Gastrocnemius medialis (tissue), 4 donors: ENCODE measurements around the gene SLC25A15. TPM values are rescaled to one million over a fixed set of nuclear protein-coding genes. Genes with fewer than 3 reads are reported as not detected.

Experiments used
- ATAC-seq, 2 donors: fragments of 150-250 bp; one replicate each; pipeline ENCODE4 v1.9.1; 2016
- DNase-seq, 2 donors: peaks; one replicate each; pipeline ENCODE4 v3.0.0-alpha.2; 2019
- H3K27ac ChIP-seq, 4 donors: fragments of 200-600 bp; sonication (generic); 1 replicate in 1 of 4; 2 replicates in 3 of 4; pipeline ENCODE4 v1.5.1; 2016 to 2018; ENCODE audit warnings: mild to moderate bottlenecking in 2 of 4, moderate library complexity in 1 of 4
- H3K27me3 ChIP-seq, 3 donors: fragments of 200-600 bp; sonication (generic) in 2 of 3; 1 replicate in 1 of 3; 2 replicates in 2 of 3; pipeline versions ENCODE4 v1.5.1 to v1.6.0; 2016 to 2019; ENCODE audit warnings: mild to moderate bottlenecking in 1 of 3, moderate library complexity in 1 of 3
- H3K36me3 ChIP-seq, 2 donors: fragments of 200-600 bp; sonication (generic) in 1 of 2; one replicate each; pipeline ENCODE4 v1.5.1; 2017 to 2018
- H3K4me1 ChIP-seq, 2 donors: fragments of 200-600 bp; sonication (generic) in 1 of 2; one replicate each; pipeline ENCODE4 v1.5.1; 2016 to 2017; ENCODE audit warnings: mild to moderate bottlenecking in 2 of 2
- H3K4me3 ChIP-seq, 4 donors: fragments of 200-600 bp; sonication (generic) in 3 of 4; 1 replicate in 1 of 4; 2 replicates in 3 of 4; pipeline ENCODE4 v1.5.1; 2016 to 2019; ENCODE audit warnings: mild to moderate bottlenecking in 2 of 4
- H3K9me3 ChIP-seq, 3 donors: fragments of 200-600 bp; sonication (generic) in 2 of 3; 1 replicate in 1 of 3; 2 replicates in 2 of 3; pipeline ENCODE4 v1.5.1; 2016 to 2019
- CTCF ChIP-seq, 5 experiments: fragments of 450-650 bp in 3 of 5; fragments of 200-600 bp in 2 of 5; sonication (generic) in 2 of 5; IDR thresholded peaks in 4 of 5; conservative IDR thresholded peaks in 1 of 5; 1 replicate in 4 of 5; 2 replicates in 1 of 5; pipeline ENCODE4 v1.5.1; 2016 to 2019; ENCODE audit warnings: antibody characterized with exemption in 5 of 5, mild to moderate bottlenecking in 3 of 5, moderate library complexity in 3 of 5
- POLR2A ChIP-seq, 2 donors: fragments of 450-650 bp; IDR thresholded peaks; one replicate each; pipeline ENCODE4 v1.6.1; 2017; ENCODE audit warnings: antibody characterized with exemption in 2 of 2, mild to moderate bottlenecking in 2 of 2, moderate library complexity in 2 of 2
- in situ Hi-C, 4 donors: fragments of 200-750 bp; cut with MboI; loops; one replicate each; pipeline versions ENCODE4 v1.15.0 to v1.8.0; 2017; ENCODE audit warnings: low sequenced_read_pairs in 4 of 4
- intact Hi-C: fragments of 100-400 bp; cut with DNase I; formaldehyde crosslinking; loops from one replicate; pipeline ENCODE4 v1.15.1; 2023; ENCODE audit warnings: low total_unique reads
- total RNA-seq, 4 donors: library from RNA; depleted of rRNA; stranded (reverse); fragments of >200 nt; gene quantifications; one replicate each; pipeline versions ENCODE4 v1.1.0 to v1.2.3, GENCODE V29; 2016

SLC25A15 gene
- total RNA-seq, 4 donors from 2014 or later, result 4.3 to 19.3 (median 11.0) TPM

- intact Hi-C loops, result loop anchor here (2.0 to 5.0 kb wide), 3 partner anchors 19 to 363 kb away; partner anchors contain the start of genes KBTBD6, SLC25A15 and WBP4
Observed at GRCh38 chr13:40769970-40770369, 19.4 kb upstream of the SLC25A15 start.

GRCh38 chr13:40770609-40770933 is 18.8 kb upstream of the SLC25A15 start:
- in situ Hi-C loops (no loop called here), intact Hi-C loops (loop anchor here (2.0 to 5.0 kb wide), 3 partner anchors 18 to 362 kb away; partner anchors contain the start of genes KBTBD6, SLC25A15 and WBP4)
- Histone ChIP-seq H3K4me3 (peak overlapping the region; percentile 74 to 95 (median 90)), H3K9me3 (no peaks in the 10 kb centered on the region), H3K36me3 (peaks cover 0 to 5% of the 10 kb centered on the region in 2 donors), H3K4me1 (peaks cover 12 to 23% of the 10 kb centered on the region in 2 donors), H3K27ac (peak overlapping the region; percentile 77 to 93 (median 90)), H3K27me3 (no peaks in the 10 kb centered on the region)
- ATAC-seq, result peak in 1 of 2 donors; percentile 59
- no peak for DNase-seq
- TF ChIP-seq CTCF (IDR thresholded peaks at IDR 0.05 in 4 of 5, conservative IDR thresholded peaks at IDR 0.05 in 1 of 5) (no peak), POLR2A (IDR thresholded peaks at IDR 0.05) (no peak)

More at GRCh38 chr13:40769970-40770369, 19.4 kb upstream of the SLC25A15 start:
- H3K27ac ChIP-seq, result peak overlapping the region in 3 of 4 donors; percentile 89 to 93 (median 91)
- H3K27me3 ChIP-seq, result no peaks in the 10 kb centered on the region
- peaks cover 12 to 23% of the 10 kb centered on the region in 2 donors for H3K4me1 ChIP-seq
- H3K4me3 ChIP-seq, result peak overlapping the region; percentile 74 to 95 (median 90)
- ATAC-seq, result no peak
- in situ Hi-C loops, result no loop called here
- TF ChIP-seq POLR2A (IDR thresholded peaks at IDR 0.05) (no peak), CTCF (IDR thresholded peaks at IDR 0.05 in 4 of 5, conservative IDR thresholded peaks at IDR 0.05 in 1 of 5) (no peak)
- DNase-seq, result no peak
- H3K9me3 ChIP-seq, result no peaks in the 10 kb centered on the region
- peaks cover 0 to 6% of the 10 kb centered on the region in 2 donors for H3K36me3 ChIP-seq

- intact Hi-C loops, result loop anchor here (2.0 to 5.0 kb wide), 3 partner anchors 18 to 362 kb away; partner anchors contain the start of genes KBTBD6, SLC25A15 and WBP4
- peak within 1 kb of the TSS; percentile 77 to 93 (median 90) for H3K27ac ChIP-seq
- peak; percentile 93 to 97 for ATAC-seq
- peak; percentile 89 to 94 for DNase-seq
- H3K9me3 ChIP-seq, result no peaks in the 10 kb centered on the region
- H3K4me3 ChIP-seq, result peak within 1 kb of the TSS; percentile 74 to 95 (median 90)
- in situ Hi-C loops, result no loop called here
- TF ChIP-seq CTCF (IDR thresholded peaks at IDR 0.05 in 4 of 5, conservative IDR thresholded peaks at IDR 0.05 in 1 of 5) (peak in 2 of 5 experiments; percentile 11 to 30), POLR2A (IDR thresholded peaks at IDR 0.05) (peak; percentile 55 to 61)
- no peaks in the 10 kb centered on the region for H3K27me3 ChIP-seq
- peaks cover 0 to under 1% of the 10 kb centered on the region in 2 donors for H3K36me3 ChIP-seq
- H3K4me1 ChIP-seq, result peaks cover 12 to 23% of the 10 kb centered on the region in 2 donors
Observed at GRCh38 chr13:40770934-40771618, 18.3 kb upstream of the SLC25A15 start, which contains the start of gene MRPS31. TSS of gene MRPS31 (minus strand) at chr13:40771190. CDS start at chr13:40771136, 54 bp downstream.

GRCh38 chr13:40772765-40773473 is 16.5 kb upstream of the SLC25A15 start:
- no peak for DNase-seq

More at GRCh38 chr13:40772765-40773473, 16.5 kb upstream of the SLC25A15 start:
- Histone ChIP-seq H3K4me3 (no peak overlapping the region), H3K27me3 (no peaks in the 10 kb centered on the region), H3K4me1 (peaks cover 12 to 26% of the 10 kb centered on the region in 2 donors), H3K36me3 (no peaks in the 10 kb centered on the region), H3K27ac (no peak overlapping the region), H3K9me3 (no peaks in the 10 kb centered on the region)
- ATAC-seq, result no peak
- no peak for TF ChIP-seq POLR2A (IDR thresholded peaks at IDR 0.05)
- TF ChIP-seq CTCF (IDR thresholded peaks at IDR 0.05 in 4 of 5, conservative IDR thresholded peaks at IDR 0.05 in 1 of 5), result no peak
- in situ Hi-C loops, result no loop called here
- intact Hi-C loops, result loop anchor here (5.0 kb wide), 1 partner anchor 289 kb away; the partner anchor contains the start of gene WBP4
